SIG-M5 treated with dmso at 0.1 percent for 504 hours (cell line): ENCODE data around the gene RYR3.
"Not testable (repeated sequence)": the region's sequence is repeated elsewhere in the genome, so short reads cannot be mapped to it uniquely, and the experiment has no call there.

Experiments
- DNase-seq: peaks from one replicate; lab custom pipeline; 2025; ENCODE audit not compliant: unreplicated experiment; lab: John Stamatoyannopoulos, UW

RYR3 gene

DNA sequence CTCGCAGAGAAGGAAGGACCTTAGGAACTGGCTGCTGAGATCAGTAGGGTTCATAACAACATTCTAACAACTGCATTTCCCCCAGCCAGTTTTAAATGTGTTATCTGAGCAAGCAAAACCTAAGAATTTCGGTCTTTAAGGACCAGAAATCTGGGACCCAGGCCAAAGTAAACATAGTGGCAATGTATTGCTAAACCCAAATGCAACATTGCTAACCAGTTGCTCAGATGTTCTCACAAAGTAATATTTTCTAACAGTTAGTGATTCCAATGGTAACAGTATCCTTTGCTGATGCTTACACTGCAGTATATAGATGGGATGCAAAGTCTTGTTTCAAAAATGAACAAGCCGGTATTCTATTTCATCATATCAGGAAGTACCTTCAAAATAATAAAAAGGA lies 254.3 kb downstream of the RYR3 start:
- no peak for DNase-seq

GRCh38 chr15:33567652-33568051 lies 256.9 kb downstream of the RYR3 start:
- DNase-seq = no peak

GRCh38 chr15:33569036-33569435 lies 258.3 kb downstream of the RYR3 start:
- no peak for DNase-seq

GRCh38 chr15:33577911-33578310 lies 267.1 kb downstream of the RYR3 start:
- not testable (repeated sequence) for DNase-seq

- DNase-seq = no peak
Measured at GRCh38 chr15:33580526-33580925, 269.8 kb downstream of the RYR3 start.

DNA sequence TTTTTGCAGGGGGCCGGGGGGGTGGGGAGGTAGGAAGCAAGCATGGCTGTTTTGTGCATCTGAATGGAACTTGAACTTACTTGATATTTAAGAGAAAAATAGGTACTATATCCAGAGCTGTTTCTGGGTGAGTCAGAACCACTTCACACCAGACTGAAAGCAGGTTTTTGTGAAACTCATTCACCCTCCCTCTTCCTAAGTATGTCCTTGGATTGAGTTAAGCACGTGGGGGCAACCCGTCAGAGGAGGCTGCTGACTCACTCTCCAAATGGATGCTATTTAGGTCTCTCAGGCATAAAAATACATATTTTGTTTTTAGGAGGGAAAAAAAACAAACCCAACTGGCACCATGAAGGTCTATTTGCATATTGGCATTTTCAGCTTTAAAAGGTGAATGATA lies 270.3 kb downstream of the RYR3 start:
- no peak for DNase-seq

DNA sequence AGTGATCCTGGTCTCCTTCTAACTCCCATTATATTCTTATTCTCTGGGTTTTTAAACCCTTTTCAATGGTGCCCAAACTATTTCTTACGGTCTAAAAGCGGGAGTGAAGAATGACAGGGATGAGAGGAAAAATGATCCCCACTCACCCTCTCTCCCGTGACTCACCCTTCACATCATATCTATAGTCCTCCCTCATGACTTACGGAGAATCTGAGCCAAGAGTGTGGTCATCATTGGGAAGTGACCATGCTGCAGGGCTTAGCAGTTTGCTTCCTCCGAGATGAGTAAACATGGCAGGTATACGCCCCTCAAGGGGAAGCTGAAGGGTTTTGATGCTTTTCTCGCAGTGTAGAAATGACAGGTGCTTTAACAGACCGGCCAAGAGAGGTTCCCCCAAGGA lies 274.0 kb downstream of the RYR3 start:
- DNase-seq = no peak

DNA sequence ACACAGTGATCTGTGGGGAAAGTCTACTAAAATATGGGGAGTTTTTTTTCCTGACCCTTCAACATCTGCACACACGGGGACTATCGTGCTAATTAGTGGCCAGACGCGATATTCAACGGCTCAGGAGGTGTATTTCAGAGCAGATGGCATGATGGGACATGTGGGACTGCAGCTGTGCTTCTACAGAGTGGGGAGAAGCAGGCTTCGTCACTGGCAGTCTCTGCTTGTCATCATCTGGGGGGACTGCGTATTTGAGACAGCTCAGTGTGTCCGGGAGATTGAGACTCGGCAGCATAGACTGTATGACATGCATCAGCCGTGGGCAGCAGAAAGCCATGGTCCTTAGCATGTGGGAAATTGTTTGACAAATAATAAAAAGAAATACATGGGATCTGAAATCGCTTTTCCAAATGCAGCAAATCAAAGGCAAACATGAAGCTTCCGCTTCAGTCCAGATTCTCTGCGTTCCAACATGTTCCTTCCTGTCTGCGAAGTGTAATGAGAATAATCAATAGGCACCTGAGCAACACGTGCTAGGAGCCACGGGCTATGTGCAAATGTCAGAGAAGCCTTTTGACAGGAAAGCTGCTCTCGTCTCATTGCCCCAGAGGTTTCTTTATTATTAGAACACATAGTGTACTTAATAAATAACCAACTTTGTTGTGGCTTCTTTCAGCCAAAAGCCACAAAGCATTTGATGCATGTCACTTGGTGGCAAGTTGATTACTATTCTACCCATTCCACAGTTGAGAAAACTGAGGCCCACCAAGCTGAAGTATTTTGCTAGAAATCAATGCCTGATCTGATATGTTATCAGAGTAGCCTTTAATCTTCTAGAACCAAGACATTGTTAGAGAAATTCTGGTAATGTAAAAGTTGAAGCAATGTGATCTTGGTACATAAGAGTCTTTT lies 276.3 kb downstream of the RYR3 start:
- DNase-seq = no peak

DNA sequence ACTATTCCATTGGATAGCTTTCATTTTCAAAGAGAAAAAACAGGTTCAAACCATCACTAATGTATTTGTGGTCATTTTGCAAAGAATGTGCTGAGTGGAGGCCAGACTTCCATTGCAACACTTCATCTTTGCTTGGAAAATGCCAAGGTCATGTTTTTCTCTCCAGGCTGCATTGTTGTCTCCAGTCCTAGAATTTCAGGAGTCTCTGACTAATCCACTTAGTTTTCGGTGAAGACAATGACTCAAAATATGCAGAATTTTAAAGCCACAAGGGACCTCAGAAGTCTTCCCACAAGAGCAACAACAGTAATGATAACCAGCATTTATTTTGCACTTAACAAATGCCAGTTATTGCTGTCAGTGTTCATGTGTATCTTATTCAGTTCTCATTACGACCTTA lies 277.0 kb downstream of the RYR3 start:
- no peak for DNase-seq

DNA sequence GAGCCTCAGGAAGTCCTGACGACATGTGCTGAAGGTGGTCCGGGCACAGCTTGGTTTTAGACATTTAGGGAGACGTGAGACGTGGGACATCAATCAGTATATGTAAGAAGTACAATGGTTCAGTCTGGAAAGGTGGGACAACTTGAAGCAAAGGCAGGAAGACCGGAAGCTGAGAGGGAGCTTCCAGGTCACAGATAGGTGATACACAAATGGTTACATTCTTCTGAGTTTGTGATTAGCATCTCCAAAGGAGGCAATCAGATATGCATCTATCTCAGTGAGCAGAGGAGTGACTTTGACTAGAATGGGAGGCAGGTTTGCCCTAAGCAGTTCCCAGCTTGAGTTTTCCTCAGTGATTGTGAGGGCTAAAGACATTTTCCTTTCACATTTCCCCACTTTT lies 282.1 kb downstream of the RYR3 start:
- DNase-seq = no peak

GRCh38 chr15:33598382-33598781 lies 287.6 kb downstream of the RYR3 start:
- not testable (repeated sequence) for DNase-seq

- no peak for DNase-seq
Measured at GRCh38 chr15:33600212-33600611, 289.4 kb downstream of the RYR3 start.

DNA sequence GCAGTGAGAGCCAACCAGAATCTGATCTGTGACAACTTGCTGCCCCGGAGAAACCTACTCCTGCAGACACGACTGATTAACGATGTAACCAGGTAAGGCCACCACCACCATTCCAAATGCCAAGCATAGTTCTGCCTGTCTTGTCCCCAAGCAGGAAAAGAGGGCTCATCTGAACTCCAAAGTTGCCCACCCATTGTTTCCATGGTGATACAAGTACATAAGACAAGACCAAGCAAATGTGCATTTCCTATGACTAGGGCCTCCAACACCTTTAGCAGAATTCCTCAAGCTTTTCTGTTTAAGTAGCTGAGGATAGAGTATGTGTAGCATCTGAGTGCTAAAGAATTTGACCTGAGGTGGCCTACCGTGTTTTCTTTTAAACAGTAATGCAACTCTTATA lies 290.7 kb downstream of the RYR3 start:
- DNase-seq = no peak

DNA sequence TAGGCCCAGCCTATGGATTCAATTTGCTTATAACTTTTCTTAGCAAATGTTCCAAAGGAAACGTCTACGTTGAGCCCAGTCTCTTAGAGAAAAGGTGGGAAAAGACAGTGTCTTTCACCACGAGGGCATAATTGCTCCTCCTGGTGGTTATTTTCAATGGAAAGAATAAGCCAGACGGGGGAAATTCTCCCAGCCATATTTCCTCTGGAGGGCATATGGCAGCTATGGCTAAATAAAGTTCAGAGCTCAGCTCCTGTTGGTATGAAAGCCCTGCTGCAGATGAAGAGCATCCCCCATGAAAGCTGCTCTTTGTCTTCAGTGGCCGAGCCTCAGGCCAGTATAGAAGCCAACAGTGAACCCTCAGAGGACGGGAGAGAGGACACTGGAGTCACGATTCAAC lies 297.9 kb downstream of the RYR3 start:
- DNase-seq = no peak

- DNase-seq = no peak
Measured at GRCh38 chr15:33612721-33613304, 302.0 kb downstream of the RYR3 start.

DNA sequence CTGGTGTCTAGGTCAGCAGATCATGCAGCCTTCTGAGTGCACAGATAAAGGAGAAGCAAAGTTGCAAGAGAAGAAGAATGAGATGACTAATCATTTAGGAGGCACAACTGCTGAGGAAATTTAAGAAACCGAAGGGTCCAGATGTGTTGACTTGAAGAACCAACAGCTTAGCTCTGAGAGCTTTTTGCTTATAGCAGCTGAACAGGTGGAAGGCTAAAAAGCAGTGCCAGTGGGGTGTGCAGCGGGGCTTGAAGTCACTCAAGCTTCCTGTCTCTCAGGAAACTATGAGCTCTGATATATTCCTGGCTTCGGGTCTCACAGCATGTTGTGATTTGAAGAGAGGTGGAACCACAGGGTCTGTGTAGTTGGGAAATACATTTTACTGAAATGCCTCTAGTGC lies 305.7 kb downstream of the RYR3 start:
- no peak for DNase-seq

DNA sequence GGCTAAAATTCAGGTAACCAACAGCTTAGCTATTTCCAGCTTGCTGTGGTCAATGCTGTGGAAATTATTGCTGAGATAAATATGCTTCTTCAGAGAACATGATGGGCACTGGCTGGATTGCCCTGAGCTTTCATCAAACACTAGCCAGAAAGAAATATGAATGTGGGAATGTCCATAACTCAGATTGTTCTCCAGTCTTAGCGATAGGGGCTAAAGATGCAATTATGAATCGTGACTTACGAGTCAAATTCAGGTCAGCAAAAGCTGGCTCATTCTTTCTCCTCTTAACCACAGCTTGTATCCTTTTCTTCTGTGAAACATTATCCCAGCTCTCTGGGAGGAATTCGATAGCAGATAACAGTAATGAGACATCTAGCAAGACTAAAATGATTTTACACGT lies 307.6 kb downstream of the RYR3 start:
- DNase-seq = no peak

- no peak for DNase-seq
Measured at GRCh38 chr15:33621141-33621540, 310.4 kb downstream of the RYR3 start.

GRCh38 chr15:33623010-33623409 lies 312.2 kb downstream of the RYR3 start:
- no peak for DNase-seq

- no peak for DNase-seq
Measured at GRCh38 chr15:33624439-33624838, 313.7 kb downstream of the RYR3 start.

DNA sequence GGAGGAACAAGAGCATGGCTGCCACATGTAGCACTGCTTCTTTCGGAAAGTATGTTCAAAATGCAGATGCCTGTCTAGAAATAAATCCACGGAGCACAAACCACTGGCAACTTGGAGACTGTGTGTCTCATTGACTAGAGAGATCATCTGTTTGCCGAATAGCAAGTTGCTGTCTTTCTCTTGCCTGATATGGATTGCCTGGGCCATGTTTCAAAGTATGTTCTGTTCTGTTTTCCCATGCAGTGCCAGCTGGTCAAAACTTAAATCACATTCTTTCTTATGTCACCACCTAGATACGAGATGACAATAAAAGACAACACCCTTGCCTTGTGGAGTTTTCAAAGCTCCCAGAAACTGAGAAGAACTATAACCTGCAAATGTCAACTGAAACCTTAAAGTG lies 318.9 kb downstream of the RYR3 start:
- DNase-seq = no peak

- DNase-seq = no peak
Measured at GRCh38 chr15:33636234-33636633, 325.5 kb downstream of the RYR3 start.

- DNase-seq = no peak
Measured at GRCh38 chr15:33636958-33637357, 326.2 kb downstream of the RYR3 start.
